Breast epithelium (tissue), 4 donors: ENCODE data around the gene MERTK. TPM values are rescaled to one million over a fixed set of nuclear protein-coding genes. Genes with fewer than 3 reads are reported as not detected.

Source experiments
- DNase-seq, 2 donors: peaks; one replicate each; pipeline ENCODE4 v3.0.0-alpha.2; 2019; ENCODE audit warnings: low spot score in 2 of 2
- H3K27ac ChIP-seq, 2 donors: fragments of 200-600 bp; sonication (generic) in 1 of 2; one replicate each; pipeline ENCODE4 v1.5.1; 2016 to 2019; ENCODE audit warnings: mild to moderate bottlenecking in 1 of 2
- H3K27me3 ChIP-seq, 2 donors: fragments of 200-600 bp; sonication (generic) in 1 of 2; one replicate each; pipeline versions ENCODE4 v1.5.1 to v1.6.0; 2017 to 2019; ENCODE audit warnings: control low read depth in 1 of 2, mild to moderate bottlenecking in 1 of 2
- H3K36me3 ChIP-seq: fragments of 200-600 bp; one replicate; pipeline ENCODE4 v1.5.1; 2019
- H3K4me1 ChIP-seq, 2 donors: fragments of 200-600 bp; sonication (generic); one replicate each; pipeline ENCODE4 v1.5.1; 2016 to 2019; ENCODE audit warnings: control low read depth in 1 of 2
- H3K4me3 ChIP-seq, 3 donors: fragments of 200-600 bp; sonication (generic); 1 replicate in 2 of 3; 2 replicates in 1 of 3; pipeline ENCODE4 v1.5.1; 2016 to 2019; ENCODE audit warnings: mild to moderate bottlenecking in 3 of 3, moderate library complexity in 2 of 3
- H3K9me3 ChIP-seq, 2 donors: fragments of 200-600 bp; sonication (generic) in 1 of 2; one replicate each; pipeline ENCODE4 v1.5.1; 2016 to 2019; ENCODE audit warnings: control low read depth in 1 of 2
- CTCF ChIP-seq, 3 donors: fragments of 450-650 bp; IDR thresholded peaks; one replicate each; pipeline ENCODE4 v1.5.1; 2016 to 2017; ENCODE audit warnings: antibody characterized with exemption in 3 of 3, mild to moderate bottlenecking in 3 of 3, moderate library complexity in 3 of 3
- POLR2A ChIP-seq: fragments of 450-650 bp; IDR thresholded peaks from one replicate; pipeline ENCODE4 v1.6.1; 2016; ENCODE audit warnings: antibody characterized with exemption, mild to moderate bottlenecking, moderate library complexity
- POLR2AphosphoS5 ChIP-seq, 3 donors: sonication (generic); formaldehyde crosslinking; IDR thresholded peaks; one replicate each; pipeline ENCODE4 v1.6.1; 2017; ENCODE audit warnings: antibody characterized with exemption in 3 of 3
- intact Hi-C: fragments of 100-400 bp; cut with DNase I; formaldehyde crosslinking; loops from one replicate; pipeline ENCODE4 v1.15.1; 2023; ENCODE audit warnings: low total_unique reads
- total RNA-seq, 3 donors: library from RNA; depleted of rRNA; stranded (reverse); fragments of >200 nt; gene quantifications; one replicate each; pipeline ENCODE4 v1.1.0, GENCODE V29; 2016

Gene MERTK
- total RNA-seq, 3 donors from 2014 or later, result 21.0 to 84.3 (median 36.3) TPM

DNA sequence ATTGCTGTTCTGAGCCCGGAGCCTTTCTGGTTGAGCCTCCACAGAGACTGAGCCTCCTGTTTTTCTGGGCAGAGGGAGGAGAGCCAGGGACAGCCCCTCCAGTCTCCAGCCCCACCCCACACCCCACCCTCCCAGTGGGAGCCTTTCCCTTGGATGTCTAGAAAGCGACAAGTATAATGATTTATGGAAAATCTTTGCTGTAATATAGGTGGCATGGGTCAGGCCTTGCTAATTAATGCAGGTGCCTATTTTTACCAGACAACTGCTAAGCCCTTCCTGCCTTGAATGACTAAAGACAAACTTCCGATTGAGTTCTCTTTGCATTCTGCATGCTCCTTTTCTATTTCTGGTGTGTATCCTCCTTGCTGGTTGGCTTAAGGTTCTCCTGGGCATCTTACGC lies 43.1 kb downstream of the MERTK start:
- Histone ChIP-seq H3K4me1 (peaks cover 0 to 12% of the 10 kb centered on the region in 2 donors), H3K27ac (no peak overlapping the region), H3K36me3 (no peaks in the 10 kb centered on the region), H3K27me3 (no peaks in the 10 kb centered on the region), H3K4me3 (no peak overlapping the region), H3K9me3 (no peaks in the 10 kb centered on the region)
- DNase-seq, result no peak
- TF ChIP-seq CTCF (IDR thresholded peaks at IDR 0.05) (no peak), POLR2A (no peak), POLR2AphosphoS5 (IDR thresholded peaks at IDR 0.05) (no peak)
- intact Hi-C loops, result no loop called here

- H3K36me3 ChIP-seq, result no peaks in the 10 kb centered on the region
- intact Hi-C loops, result no loop called here
- no peak overlapping the region for H3K4me3 ChIP-seq
- H3K4me1 ChIP-seq, result peaks cover 3 to 20% of the 10 kb centered on the region in 2 donors
- TF ChIP-seq POLR2AphosphoS5 (IDR thresholded peaks at IDR 0.05) (no peak), POLR2A (no peak), CTCF (IDR thresholded peaks at IDR 0.05) (no peak)
- H3K9me3 ChIP-seq, result no peaks in the 10 kb centered on the region
- H3K27ac ChIP-seq, result no peak overlapping the region
- no peak for DNase-seq
- H3K27me3 ChIP-seq, result no peaks in the 10 kb centered on the region
Observed at GRCh38 chr2:111944531-111945210, 46.3 kb downstream of the MERTK start.

- intact Hi-C loops, result no loop called here
- DNase-seq, result no peak
- peak overlapping the region; percentile 85 to 93 for H3K27ac ChIP-seq
- peaks cover 3 to 20% of the 10 kb centered on the region in 2 donors for H3K4me1 ChIP-seq
- H3K9me3 ChIP-seq, result no peaks in the 10 kb centered on the region
- no peaks in the 10 kb centered on the region for H3K36me3 ChIP-seq
- no peaks in the 10 kb centered on the region for H3K27me3 ChIP-seq
- no peak for TF ChIP-seq CTCF (IDR thresholded peaks at IDR 0.05)
- no peak for TF ChIP-seq POLR2AphosphoS5 (IDR thresholded peaks at IDR 0.05)
- no peak for TF ChIP-seq POLR2A
- H3K4me3 ChIP-seq, result no peak overlapping the region
Observed at GRCh38 chr2:111945444-111946293, 47.3 kb downstream of the MERTK start.

- Histone ChIP-seq H3K27me3 (no peaks in the 10 kb centered on the region), H3K4me3 (no peak overlapping the region), H3K27ac (peak overlapping the region; percentile 85 to 93), H3K36me3 (no peaks in the 10 kb centered on the region), H3K4me1 (peaks cover 3 to 20% of the 10 kb centered on the region in 2 donors), H3K9me3 (no peaks in the 10 kb centered on the region)
- intact Hi-C loops, result no loop called here
- TF ChIP-seq POLR2A (no peak), CTCF (IDR thresholded peaks at IDR 0.05) (no peak), POLR2AphosphoS5 (IDR thresholded peaks at IDR 0.05) (peak in 2 of 3 donors; percentile 84)
- DNase-seq, result peak in 1 of 2 donors; percentile 76
Observed at GRCh38 chr2:111946294-111947114, 48.1 kb downstream of the MERTK start.
